Neural cell (in vitro differentiated cells): Measurements from ENCODE around the gene ACYP2. TPM values are rescaled to one million over a fixed set of nuclear protein-coding genes. Genes with fewer than 3 reads are reported as not detected.
"Not testable (repeated sequence)": the region's sequence is repeated elsewhere in the genome, so short reads cannot be mapped to it uniquely, and the experiment has no call there.

Source experiments
- H2AFZ ChIP-seq: fragments of 200-600, 300-800 bp; sonication (generic), shearing (Covaris generic); 2 replicates; pipeline ENCODE4 v1.6.0; 2014; ENCODE audit warnings: low read depth, mild to moderate bottlenecking, antibody characterized with exemption, low read length, moderate library complexity
- H3F3A ChIP-seq: fragments of 200-600 bp; shearing (Covaris generic); 2 replicates; pipeline ENCODE4 v1.6.1; 2016; ENCODE audit warnings: mild to moderate bottlenecking, moderate library complexity, mixed read lengths, antibody characterized with exemption, low read length; ENCODE audit not compliant: insufficient read depth, poor library complexity, severe bottlenecking
- H3K27ac ChIP-seq: fragments of 200-600, 300-800 bp; sonication (generic), shearing (Covaris generic); 2 replicates; pipeline ENCODE4 v1.5.1; 2014; ENCODE audit warnings: mild to moderate bottlenecking, low read length, moderate library complexity
- H3K27me3 ChIP-seq: fragments of 300-800, 200-600 bp; sonication (generic), shearing (Covaris generic); 2 replicates; pipeline ENCODE4 v1.6.0; 2014; ENCODE audit warnings: mild to moderate bottlenecking, low read depth, low read length, moderate library complexity; ENCODE audit not compliant: insufficient read depth
- H3K36me3 ChIP-seq: fragments of 300-800, 200-600 bp; sonication (generic), shearing (Covaris generic); 2 replicates; pipeline ENCODE4 v1.5.1; 2014; ENCODE audit warnings: mild to moderate bottlenecking, antibody characterized with exemption, low read length, moderate library complexity; ENCODE audit not compliant: insufficient read depth
- H3K4me2 ChIP-seq: fragments of 300-800, 200-600 bp; sonication (generic), shearing (Covaris generic); 2 replicates; pipeline ENCODE4 v1.6.0; 2014; ENCODE audit warnings: mild to moderate bottlenecking, low read length
- H3K4me3 ChIP-seq: fragments of 300-800, 200-600 bp; sonication (generic), shearing (Covaris generic); 2 replicates; pipeline ENCODE4 v1.5.1; 2014; ENCODE audit warnings: mild to moderate bottlenecking, low read length, moderate library complexity
- H3K79me2 ChIP-seq: fragments of 200-600 bp; shearing (Covaris generic); replicated peaks from 2 replicates; pipeline ENCODE4 v1.6.0; 2014; ENCODE audit warnings: mild to moderate bottlenecking, low read length, moderate library complexity; ENCODE audit not compliant: insufficient read depth
- H3K9ac ChIP-seq: fragments of 300-800, 200-600 bp; sonication (generic), shearing (Covaris generic); 2 replicates; pipeline ENCODE4 v1.6.1; 2016; ENCODE audit warnings: mild to moderate bottlenecking, low read length, mixed read lengths
- H3K9me2 ChIP-seq: fragments of 200-600 bp; shearing (Covaris generic); 2 replicates; pipeline ENCODE4 v1.6.1; 2016; ENCODE audit warnings: mild to moderate bottlenecking, low read length, mixed read lengths; ENCODE audit not compliant: insufficient read depth
- H3K9me3 ChIP-seq: fragments of 200-600, 300-800 bp; sonication (generic), shearing (Covaris generic); 2 replicates; pipeline ENCODE4 v1.6.1; 2016; ENCODE audit warnings: mild to moderate bottlenecking, mixed run types, low read length, moderate library complexity, mixed read lengths
- H4K20me1 ChIP-seq: fragments of 200-600 bp; shearing (Covaris generic); 2 replicates; pipeline ENCODE4 v1.6.1; 2016; ENCODE audit warnings: mild to moderate bottlenecking, mixed run types; ENCODE audit not compliant: insufficient read depth
- CTCF ChIP-seq: fragments of 450-650 bp; IDR thresholded peaks from 2 replicates; pipeline ENCODE4 v1.5.1; 2014; ENCODE audit warnings: antibody characterized with exemption, mild to moderate bottlenecking, moderate library complexity; ENCODE audit not compliant: poor library complexity, severe bottlenecking
- EP300 ChIP-seq: fragments of 450-650 bp; conservative IDR thresholded peaks from 2 replicates; pipeline ENCODE4 v1.6.1; 2014; ENCODE audit warnings: antibody characterized with exemption, mild to moderate bottlenecking, moderate library complexity; ENCODE audit not compliant: poor library complexity, severe bottlenecking
- EZH2 ChIP-seq: fragments of 200-600, 300-800 bp; shearing (Covaris generic), sonication (generic); IDR thresholded peaks from 2 replicates; pipeline ENCODE4 v1.6.1; 2014; ENCODE audit warnings: antibody characterized with exemption, low read length, borderline replicate concordance, mild to moderate bottlenecking; ENCODE audit not compliant: insufficient read depth, poor library complexity, severe bottlenecking
- MXI1 ChIP-seq: fragments of 450-650 bp; conservative IDR thresholded peaks from 2 replicates; pipeline ENCODE4 v1.6.1; 2014; ENCODE audit warnings: antibody characterized with exemption, mild to moderate bottlenecking; ENCODE audit not compliant: poor library complexity, severe bottlenecking
- POLR2AphosphoS5 ChIP-seq: IDR thresholded peaks from 2 replicates; pipeline ENCODE4 v1.6.1; 2012
- RAD21 ChIP-seq: fragments of 450-650 bp; conservative IDR thresholded peaks from 2 replicates; pipeline ENCODE4 v1.6.1; 2014; ENCODE audit warnings: antibody characterized with exemption, mild to moderate bottlenecking, moderate library complexity
- SMC3 ChIP-seq: fragments of 450-650 bp; conservative IDR thresholded peaks from 2 replicates; pipeline ENCODE4 v1.6.1; 2014; ENCODE audit warnings: antibody characterized with exemption, mild to moderate bottlenecking, moderate library complexity; ENCODE audit not compliant: poor library complexity
- TAF1 ChIP-seq: IDR thresholded peaks from 2 replicates; pipeline ENCODE4 v1.6.1; 2012; ENCODE audit warnings: low read depth
- polyA plus RNA-seq: library from polyadenylated mRNA; depleted of rRNA; stranded (reverse); fragments of >200 nt; gene quantifications from 2 replicates; pipeline ENCODE4 v1.2.3, GENCODE V29; 2014
- TF ChIP-seq, protein P1 (sequence below): IDR thresholded peaks from 2 replicates; pipeline ENCODE4 v1.6.1; 2012; ENCODE audit warnings: borderline replicate concordance

ACYP2 gene
- polyA plus RNA-seq, 1 donor from 2014 or later = 48.2 TPM

- Histone ChIP-seq H3K27ac (no peak overlapping the region), H3K79me2 (no peaks in the 10 kb centered on the region), H3K9ac (no peak overlapping the region), H3F3A (no peaks in the 10 kb centered on the region), H3K4me3 (no peak overlapping the region), H2AFZ (no peak overlapping the region), H4K20me1 (no peaks in the 10 kb centered on the region), H3K27me3 (no peaks in the 10 kb centered on the region), H3K4me2 (no peak overlapping the region), H3K36me3 (no peaks in the 10 kb centered on the region), H3K9me2 (no peaks in the 10 kb centered on the region), H3K9me3 (no peaks in the 10 kb centered on the region)
- TF ChIP-seq RAD21 = no peak
- TF ChIP-seq SMC3 = no peak
- no peak for TF ChIP-seq POLR2AphosphoS5
- no peak for TF ChIP-seq EP300
- no peak for TF ChIP-seq CTCF
- TF ChIP-seq EZH2 = no peak
- TF ChIP-seq MXI1 = no peak
- no peak for TF ChIP-seq TAF1
- TF ChIP-seq, protein P1, sequence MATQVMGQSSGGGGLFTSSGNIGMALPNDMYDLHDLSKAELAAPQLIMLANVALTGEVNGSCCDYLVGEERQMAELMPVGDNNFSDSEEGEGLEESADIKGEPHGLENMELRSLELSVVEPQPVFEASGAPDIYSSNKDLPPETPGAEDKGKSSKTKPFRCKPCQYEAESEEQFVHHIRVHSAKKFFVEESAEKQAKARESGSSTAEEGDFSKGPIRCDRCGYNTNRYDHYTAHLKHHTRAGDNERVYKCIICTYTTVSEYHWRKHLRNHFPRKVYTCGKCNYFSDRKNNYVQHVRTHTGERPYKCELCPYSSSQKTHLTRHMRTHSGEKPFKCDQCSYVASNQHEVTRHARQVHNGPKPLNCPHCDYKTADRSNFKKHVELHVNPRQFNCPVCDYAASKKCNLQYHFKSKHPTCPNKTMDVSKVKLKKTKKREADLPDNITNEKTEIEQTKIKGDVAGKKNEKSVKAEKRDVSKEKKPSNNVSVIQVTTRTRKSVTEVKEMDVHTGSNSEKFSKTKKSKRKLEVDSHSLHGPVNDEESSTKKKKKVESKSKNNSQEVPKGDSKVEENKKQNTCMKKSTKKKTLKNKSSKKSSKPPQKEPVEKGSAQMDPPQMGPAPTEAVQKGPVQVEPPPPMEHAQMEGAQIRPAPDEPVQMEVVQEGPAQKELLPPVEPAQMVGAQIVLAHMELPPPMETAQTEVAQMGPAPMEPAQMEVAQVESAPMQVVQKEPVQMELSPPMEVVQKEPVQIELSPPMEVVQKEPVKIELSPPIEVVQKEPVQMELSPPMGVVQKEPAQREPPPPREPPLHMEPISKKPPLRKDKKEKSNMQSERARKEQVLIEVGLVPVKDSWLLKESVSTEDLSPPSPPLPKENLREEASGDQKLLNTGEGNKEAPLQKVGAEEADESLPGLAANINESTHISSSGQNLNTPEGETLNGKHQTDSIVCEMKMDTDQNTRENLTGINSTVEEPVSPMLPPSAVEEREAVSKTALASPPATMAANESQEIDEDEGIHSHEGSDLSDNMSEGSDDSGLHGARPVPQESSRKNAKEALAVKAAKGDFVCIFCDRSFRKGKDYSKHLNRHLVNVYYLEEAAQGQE = no peak
Observed at GRCh38 chr2:54067851-54068375, 47.5 kb upstream of the ACYP2 start.

GRCh38 chr2:54072483-54072882 lies 42.9 kb upstream of the ACYP2 start:
- H3K4me3 ChIP-seq, H3K36me3 ChIP-seq, H3K9me2 ChIP-seq, H3K79me2 ChIP-seq, H3K27ac ChIP-seq, H3F3A ChIP-seq, H3K27me3 ChIP-seq, H2AFZ ChIP-seq, H3K4me2 ChIP-seq, H3K9me3 ChIP-seq, H3K9ac ChIP-seq, H4K20me1 ChIP-seq: not testable (repeated sequence)

DNA sequence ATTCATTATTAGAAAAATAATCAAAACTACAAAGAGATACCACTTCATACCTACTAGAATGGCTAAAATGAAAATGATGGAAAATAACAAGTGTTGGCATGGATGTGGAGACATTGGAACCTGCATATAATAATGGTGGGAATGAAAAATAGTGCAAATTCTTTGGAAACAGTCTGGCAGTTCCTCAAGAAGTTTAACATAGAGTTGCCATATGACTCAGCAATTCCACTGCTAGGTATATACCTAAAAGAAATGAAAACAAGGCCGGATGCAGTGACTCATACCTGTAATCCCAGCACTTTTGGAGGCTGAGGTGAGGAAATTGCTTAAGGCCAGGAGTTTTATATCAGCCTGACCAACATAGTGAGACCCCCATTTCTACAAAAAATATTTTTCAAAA lies 41.6 kb upstream of the ACYP2 start:
- Histone ChIP-seq H2AFZ (no peak overlapping the region), H3K27ac (no peak overlapping the region), H3K4me3 (no peak overlapping the region), H4K20me1 (no peaks in the 10 kb centered on the region), H3K79me2 (no peaks in the 10 kb centered on the region), H3K36me3 (no peaks in the 10 kb centered on the region), H3F3A (no peaks in the 10 kb centered on the region), H3K9me2 (no peaks in the 10 kb centered on the region), H3K4me2 (no peak overlapping the region), H3K9me3 (no peaks in the 10 kb centered on the region), H3K27me3 (no peaks in the 10 kb centered on the region), H3K9ac (no peak overlapping the region)
- no peak for TF ChIP-seq TAF1
